HG03442 (cell line): ENCODE data around the gene ERGIC3.
A peak's percentile ranks its signal among the peaks of the same experiment; 100 is the strongest.

Experiments
- ATAC-seq: cut with Tn5 transposase; IDR thresholded peaks from one replicate; pipeline ENCODE4 v1.9.1; 2021; ENCODE audit warnings: mild to moderate bottlenecking, moderate library complexity; ENCODE audit not compliant: unreplicated experiment

The ERGIC3 gene

DNA sequence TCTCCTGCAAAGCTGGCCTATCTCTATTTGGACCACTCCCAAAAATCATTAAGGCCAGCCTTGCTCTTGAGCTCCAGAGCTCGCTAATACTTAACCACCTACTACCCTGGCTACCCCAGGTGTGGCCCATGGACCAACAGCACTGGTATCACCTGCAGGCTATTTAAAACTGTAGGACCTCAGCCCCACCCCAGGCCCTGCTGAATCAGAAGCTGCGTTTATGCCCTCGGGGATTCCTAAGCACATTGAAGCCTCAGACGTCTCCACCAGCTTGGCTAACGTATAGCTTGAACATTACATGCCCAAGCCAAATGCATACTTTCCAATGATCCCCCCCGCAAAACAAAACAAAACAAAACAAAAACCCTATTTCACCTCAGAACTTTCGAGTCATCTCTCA is 54.0 kb downstream of the ERGIC3 start:
- no peak for ATAC-seq

DNA sequence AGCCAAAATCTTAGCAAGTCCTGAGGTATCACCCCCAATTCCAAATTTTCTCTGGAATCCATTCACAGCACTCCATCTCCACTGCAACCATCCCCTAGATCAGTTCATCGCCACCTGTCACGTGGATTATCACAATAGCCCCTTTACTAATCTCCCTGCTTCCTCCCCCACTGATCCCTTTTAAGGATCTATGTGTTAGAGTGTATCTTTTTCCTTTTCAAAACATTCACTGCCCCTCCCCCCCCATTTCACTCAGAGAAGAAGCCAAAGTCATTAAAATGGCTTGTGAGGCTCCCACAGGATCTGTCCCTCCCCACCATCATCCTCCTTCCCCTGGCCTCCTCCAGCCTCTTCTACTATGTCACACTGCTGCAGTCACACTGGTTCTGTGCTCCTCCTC is 55.3 kb downstream of the ERGIC3 start:
- no peak for ATAC-seq

DNA sequence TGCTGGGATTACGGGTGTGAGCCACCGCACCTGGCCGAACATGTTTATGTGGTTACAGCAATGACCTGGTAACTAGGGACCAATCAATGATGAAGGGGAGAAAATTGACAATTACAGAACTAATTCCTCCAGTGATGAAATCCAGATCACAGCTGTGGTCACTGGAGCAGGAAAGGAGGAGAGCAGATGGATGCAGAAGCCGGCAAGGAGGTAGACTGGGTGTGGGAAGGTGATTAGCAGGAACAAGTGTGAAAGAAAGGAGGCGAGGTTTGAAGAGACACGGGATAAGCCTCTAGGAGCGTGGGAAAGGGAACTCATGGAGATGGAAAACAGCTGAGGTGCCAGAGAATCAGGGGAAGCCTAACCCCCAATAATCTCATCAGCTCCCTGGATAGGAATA is 56.6 kb downstream of the ERGIC3 start:
- no peak for ATAC-seq

DNA sequence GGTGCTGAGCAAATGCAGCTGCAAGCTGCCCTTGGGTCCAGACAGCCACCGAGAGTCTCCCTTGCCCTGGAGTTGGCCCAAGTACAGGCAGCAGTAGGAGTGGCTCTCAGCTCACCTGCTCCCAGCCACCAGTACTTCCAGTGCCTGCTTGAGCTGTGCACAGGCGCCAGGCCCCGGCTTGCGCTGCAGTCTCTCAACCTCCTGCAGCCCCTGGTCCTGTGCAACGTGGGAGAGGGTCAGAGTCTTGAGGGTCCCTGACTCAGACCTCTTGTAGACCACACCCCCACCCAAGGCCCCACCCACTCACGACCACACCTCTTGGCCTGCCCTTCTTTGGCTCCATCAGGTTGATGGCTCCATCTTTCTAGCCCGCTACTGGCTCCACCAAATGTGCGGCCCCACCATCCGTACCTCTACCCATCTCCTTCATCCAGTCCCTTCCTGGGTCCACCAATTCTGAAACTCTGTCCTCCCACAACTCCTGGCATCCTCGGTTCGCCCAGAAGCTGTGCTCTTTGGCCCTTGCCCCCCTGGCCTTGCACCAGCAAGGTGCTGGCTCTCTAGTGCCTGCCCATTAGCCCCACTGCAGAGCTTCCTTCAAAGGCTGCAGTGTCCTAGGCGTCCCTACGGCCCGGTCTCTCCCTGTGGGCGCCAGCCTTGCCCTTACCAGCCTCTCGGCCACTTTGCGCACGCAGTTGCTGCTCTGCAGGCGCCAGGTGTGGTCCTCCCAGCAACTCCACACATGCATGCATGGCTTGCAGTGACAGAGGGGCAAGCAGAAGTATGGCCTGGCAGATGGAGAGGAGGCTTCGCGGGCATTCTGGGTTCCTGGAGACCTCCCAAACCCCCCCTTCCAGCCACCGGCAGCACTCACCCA is 57.3 kb downstream of the ERGIC3 start:
- no peak for ATAC-seq

DNA sequence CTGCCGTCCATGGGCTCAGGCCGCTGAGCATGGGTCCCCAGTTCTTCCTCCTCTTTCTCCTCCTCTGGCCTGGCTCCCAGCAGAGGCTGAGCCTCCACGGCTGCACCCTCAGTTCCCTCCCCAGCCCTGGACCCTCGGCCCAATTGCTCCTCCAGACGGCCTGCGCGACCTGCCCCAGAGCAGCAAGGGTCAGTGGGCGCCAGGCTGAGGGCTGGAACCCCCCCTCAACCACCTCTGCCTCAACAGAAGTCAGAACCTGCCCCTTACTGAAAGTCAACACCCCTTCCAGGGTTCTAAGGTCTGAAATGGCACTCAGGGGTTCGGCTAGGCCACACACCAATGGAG is 57.9 kb downstream of the ERGIC3 start:
- no peak for ATAC-seq

DNA sequence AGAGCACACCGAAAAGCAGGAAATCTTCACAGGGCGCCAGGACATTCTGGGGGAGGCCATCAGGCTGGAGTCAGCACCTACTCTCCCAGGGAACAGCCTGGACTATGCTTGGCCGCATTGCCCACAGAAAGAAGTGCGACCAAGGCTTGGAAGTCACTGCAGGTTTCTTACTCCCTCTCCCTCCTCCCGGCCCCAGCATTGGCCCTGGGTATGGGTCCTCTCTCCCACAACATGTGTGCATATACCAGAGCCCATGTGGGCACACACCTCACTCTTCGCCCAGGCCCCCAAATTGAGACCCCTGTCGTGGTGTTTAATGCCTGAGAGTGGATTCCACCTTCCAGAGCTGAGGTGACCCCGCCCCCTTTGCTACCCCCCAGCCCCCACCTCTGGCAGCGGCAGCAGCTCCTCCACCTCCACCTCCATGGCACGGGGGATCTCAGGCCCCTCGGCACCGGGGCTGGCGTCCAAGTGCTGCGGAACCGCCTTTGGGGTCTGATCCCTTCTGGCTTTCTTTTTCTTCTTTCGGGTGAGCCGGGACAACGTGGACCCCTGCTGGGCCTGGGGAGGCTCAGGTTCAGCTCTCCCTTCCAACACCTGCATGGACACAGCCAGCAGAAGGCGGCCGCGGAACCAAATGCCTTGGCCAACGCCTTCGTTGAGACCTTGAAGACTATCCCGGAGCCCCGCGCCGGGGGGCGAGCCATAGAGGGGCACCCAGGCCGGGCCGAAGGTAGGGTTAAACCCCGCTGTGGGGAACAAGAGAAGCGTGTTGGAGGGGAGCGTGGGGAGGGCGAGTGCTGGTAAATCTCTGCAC is 58.5 kb downstream of the ERGIC3 start:
- no peak for ATAC-seq

DNA sequence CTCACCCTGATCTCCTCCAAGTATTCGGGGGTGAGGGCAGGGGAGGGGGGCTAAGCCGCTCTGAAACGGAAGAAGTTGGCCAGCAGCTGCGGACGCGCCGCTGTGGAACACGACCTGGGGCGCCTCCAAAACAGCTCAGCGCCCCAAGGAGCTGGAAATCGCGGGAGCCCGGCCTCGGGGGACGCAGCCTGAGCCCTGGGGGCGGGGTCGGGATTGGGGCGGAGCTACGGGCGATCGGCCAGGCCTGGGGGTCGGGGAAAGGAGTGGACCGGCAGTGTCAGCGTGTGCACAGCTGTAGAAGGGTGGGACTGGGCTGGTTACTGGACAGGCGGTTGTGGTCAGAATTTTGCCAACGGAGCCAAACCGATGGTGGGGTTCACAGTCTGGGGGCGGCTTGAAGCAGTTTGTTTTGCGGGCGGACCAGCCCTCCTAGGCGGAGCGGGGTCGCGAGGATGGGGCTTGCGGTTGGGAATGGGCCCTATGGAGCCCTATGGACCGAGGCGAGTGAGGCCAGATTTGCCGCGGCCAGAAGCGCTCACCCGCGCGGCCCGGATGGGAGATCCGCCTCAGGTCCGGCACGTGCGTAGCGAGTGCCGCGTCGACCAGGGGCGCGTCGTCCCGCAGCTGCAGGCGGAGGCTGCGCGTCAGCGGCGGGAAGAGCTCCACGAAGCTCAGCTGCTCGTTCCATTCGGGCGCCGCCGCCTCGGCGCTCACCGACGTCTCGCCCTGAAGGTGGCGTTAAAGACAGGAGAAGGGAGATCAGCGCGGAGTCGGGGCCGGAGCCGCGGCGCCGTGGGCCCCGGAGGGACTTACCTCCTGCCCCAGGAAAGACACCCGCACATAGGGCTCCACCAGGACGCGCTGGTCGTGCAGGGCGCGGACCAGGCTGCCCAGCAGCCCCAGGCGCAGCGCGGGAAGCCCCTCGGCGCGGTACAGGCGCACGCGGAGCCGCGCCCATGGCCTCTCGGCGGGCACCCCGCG is 59.4 kb downstream of the ERGIC3 start:
- ATAC-seq = peak; percentile 42

DNA sequence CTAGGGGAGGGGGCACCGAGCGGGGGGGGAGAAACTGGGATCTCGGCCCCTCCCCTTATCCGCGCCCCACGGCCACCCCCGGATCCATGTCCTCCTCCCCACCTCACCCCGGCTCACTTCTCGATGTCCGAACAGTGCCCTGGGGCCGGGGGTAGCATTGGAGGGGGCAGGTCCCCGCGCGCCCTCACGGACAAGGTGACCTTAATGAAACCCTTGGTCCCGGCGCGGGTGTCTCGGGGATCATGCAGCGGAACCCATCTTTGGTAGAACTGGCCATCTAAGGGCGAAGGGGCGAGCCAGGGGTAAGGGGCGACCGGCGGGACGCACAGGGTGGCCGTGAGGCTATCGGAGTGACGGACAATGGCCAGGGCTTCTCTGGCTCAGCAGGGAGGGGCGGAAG is 60.1 kb downstream of the ERGIC3 start:
- no peak for ATAC-seq

DNA sequence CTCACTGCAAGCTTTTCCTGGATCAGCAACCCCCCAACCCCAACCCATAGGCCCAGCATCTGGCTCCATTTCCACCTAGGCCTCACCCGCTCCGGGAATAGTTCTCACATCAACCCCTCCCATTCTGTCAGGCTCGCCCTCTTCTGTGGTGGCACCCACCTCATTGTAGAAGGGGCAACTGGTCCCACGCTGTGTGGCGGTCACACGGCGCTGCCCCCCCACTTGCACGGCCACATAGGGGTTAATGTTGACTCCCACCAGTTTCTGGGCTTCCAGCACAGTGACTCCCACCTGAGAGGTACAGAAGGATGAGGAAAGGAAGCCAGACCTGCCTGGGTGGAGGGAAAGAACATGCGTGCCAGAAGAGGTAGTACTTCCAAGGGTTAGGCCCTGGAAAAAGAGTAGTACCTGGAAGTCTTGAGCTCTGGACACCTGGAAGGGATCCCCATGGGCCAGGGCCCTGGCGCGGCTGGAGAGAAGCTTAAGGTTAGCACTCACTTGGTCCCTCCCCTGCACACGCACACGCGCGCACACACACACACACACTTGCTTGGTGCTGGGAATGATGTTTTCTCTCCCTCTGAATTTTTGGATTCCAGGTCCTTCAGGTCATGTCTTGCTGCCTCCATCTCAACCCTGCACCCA is 61.1 kb downstream of the ERGIC3 start:
- no peak for ATAC-seq

DNA sequence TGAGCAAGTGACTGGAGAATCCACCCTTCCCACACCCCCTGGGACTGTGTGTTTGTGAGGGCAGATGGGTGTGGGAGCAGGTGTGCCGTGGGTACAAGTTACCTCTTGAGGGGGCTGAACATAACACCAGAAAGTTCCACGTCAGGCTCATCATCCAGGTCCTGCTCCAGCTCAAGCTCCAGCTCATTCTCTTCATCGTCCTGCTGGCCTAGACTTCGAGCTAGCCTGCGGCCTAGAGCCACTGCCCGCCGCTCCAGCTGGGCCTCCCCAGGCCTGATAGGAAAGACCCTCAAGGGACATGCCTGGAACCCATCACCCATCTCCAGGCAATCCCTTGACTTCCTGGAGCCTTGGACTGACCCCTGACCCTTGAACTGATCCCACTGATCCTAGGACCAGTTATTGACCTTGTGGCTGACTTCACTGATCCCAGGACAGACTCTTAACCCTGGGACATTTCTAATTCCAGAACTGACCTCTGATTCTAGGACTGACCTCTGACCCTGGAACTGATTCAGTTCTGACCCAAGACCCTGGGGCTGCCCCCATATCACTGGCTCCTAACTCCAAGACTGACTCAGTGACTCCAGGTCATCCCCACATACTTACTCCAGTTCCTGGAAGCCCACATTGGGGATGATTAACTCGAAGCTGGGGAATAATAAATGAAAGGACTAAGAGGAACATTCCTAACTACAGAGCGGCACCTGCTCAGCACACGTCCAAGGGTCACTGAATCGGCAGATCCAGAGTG is 62.0 kb downstream of the ERGIC3 start:
- ATAC-seq = no peak

DNA sequence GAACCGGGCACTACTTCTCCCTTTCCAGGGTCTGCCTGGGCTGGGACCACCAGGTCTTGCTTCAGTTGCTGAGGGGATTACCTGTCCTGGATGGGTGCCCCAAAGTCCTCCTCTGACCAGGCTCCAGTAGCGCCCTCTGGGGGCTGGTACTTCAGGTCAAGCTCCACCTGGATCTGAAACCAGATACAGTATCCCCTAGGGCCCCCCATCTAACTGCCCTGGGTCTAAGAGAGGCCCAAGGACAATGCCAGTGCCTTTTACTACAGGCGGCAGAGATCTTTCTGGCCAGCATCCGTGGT is 62.5 kb downstream of the ERGIC3 start:
- ATAC-seq = no peak

DNA sequence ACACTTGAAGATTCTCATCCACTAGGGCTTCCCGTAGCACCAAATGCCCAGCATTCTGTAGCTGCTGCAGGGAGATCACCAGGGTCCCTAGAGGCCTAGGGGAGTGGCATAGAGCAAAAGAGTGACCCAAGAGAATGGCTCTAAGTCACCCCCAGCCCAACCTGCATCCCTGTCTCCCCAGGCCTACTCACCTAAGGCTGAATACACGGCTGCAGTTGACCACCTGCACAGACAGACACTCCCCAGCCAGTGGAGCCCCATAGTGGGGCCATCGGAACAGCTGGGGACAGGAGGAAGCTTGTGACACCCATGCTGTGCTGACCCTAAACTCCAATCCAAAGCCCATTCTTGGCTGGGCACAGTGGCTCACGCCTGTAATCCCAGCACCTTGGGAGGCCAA is 64.2 kb downstream of the ERGIC3 start:
- ATAC-seq = no peak
